ENCODE data around the gene ARL3. TPM values are rescaled to one million over a fixed set of nuclear protein-coding genes. Genes with fewer than 3 reads are reported as not detected.
A peak's percentile ranks its signal among the peaks of the same experiment; 100 is the strongest.

The ARL3 gene
- total and polyA plus RNA-seq, 2 of the 4 experiments (the other 2 are of a cell fraction): 5.0 to 14.3 TPM

DNA sequence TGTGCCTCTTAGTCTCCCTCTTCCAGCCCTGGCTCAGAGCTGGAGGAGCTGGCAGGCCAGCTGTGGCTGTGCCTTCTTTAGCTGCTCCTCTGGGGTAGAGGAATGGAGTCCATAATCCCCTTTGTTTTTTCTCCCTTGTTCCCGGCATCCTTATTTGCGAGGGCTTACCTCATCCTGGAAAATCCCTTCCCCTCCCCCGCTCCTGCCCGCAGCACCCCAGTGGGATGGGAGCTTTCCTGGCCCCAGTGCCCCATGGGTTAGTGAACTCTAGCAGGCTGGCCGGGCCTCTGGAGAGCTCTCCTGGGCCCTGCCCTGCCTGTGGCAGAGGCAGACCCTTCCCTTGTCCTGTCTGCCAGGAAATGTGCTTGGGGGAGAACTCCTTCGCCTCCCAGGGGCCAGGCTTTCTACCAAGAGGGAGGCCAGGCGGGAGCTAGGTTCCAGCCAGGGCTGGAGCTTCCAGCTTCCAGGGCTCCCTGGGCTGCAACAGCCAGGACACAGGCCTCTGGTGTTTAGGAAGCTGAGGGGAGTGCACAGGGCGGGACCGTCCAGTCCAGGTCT, 86.4 kb downstream of the ARL3 start:
- CTCF ChIA-PET: interaction anchor here (0.8 kb wide), 1 partner anchor 123 kb away, joined by 5 read pairs; the partner anchor contains the start of gene SUFU

More for the DNA sequence above, 86.4 kb downstream of the ARL3 start:
- peak overlapping the region; percentile 99 for H2BK120ac ChIP-seq (ENCODE audit: low read depth, low read length)
- H3K23ac ChIP-seq (ENCODE audit: low read depth, low read length): peak overlapping the region; percentile 97
- H3K14ac ChIP-seq (replicated peaks; ENCODE audit: low read depth, low read length): peak overlapping the region; percentile 99
- peaks cover 51% of the 10 kb centered on the region for H3K9me1 ChIP-seq (ENCODE audit: insufficient read depth, low read length)
- H4K91ac ChIP-seq (ENCODE audit: insufficient read depth, low read depth, low read length): peak overlapping the region; percentile 100
- peaks cover 60% of the 10 kb centered on the region for H3K4me1 ChIP-seq (ENCODE audit: control insufficient read depth, insufficient read depth, low read length)
- H3K9ac ChIP-seq (ENCODE audit: low read depth, low read length): peak overlapping the region; percentile 67
- POLR2A ChIA-PET (ENCODE audit: unreplicated experiment): interaction anchor here (1.0 kb wide), 1 partner anchor 15 kb away, joined by 3 read pairs; no protein-coding TSS in a partner anchor
- intact Hi-C loops (cut with micrococcal nuclease) (no loop called here), dilution Hi-C loops (cut with HindIII; ENCODE audit: low sequenced_read_pairs, unreplicated experiment) (no loop called here), in situ Hi-C loops (cut with MboI; ENCODE audit: low sequenced_read_pairs) (no loop called here)
- peaks cover 29 to 69% of the 10 kb centered on the region in 2 experiments for H3K79me1 ChIP-seq (ENCODE audit: low read depth in 1 of 2, low read length in 2 of 2)
- no peak overlapping the region for H3K4me3 ChIP-seq (ENCODE audit: insufficient read depth, low read depth, low read length)
- TF ChIP-seq, protein P1, sequence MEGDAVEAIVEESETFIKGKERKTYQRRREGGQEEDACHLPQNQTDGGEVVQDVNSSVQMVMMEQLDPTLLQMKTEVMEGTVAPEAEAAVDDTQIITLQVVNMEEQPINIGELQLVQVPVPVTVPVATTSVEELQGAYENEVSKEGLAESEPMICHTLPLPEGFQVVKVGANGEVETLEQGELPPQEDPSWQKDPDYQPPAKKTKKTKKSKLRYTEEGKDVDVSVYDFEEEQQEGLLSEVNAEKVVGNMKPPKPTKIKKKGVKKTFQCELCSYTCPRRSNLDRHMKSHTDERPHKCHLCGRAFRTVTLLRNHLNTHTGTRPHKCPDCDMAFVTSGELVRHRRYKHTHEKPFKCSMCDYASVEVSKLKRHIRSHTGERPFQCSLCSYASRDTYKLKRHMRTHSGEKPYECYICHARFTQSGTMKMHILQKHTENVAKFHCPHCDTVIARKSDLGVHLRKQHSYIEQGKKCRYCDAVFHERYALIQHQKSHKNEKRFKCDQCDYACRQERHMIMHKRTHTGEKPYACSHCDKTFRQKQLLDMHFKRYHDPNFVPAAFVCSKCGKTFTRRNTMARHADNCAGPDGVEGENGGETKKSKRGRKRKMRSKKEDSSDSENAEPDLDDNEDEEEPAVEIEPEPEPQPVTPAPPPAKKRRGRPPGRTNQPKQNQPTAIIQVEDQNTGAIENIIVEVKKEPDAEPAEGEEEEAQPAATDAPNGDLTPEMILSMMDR (conservative IDR thresholded peaks at IDR 0.05; ENCODE audit: low read depth, low read length): no peak
- peak; percentile 57; the same call in 1 of the 2 replicates for TF ChIP-seq MAZ (IDR thresholded peaks at IDR 0.05; ENCODE audit: borderline replicate concordance, low read depth, low read length)
- TF ChIP-seq POLR2A (IDR thresholded peaks at IDR 0.05; ENCODE audit: low read depth, low read length): peak; percentile 41; the same call in 1 of the 2 replicates
- peak; percentile 67 for TF ChIP-seq CEBPB (IDR thresholded peaks at IDR 0.05; ENCODE audit: low read depth, low read length)
- peak overlapping the region; percentile 99 for H2AK5ac ChIP-seq (ENCODE audit: low read depth, low read length)
- BruUV-seq (replicated peaks): no TSS peak
- no peaks in the 10 kb centered on the region for H3K27me3 ChIP-seq (ENCODE audit: control insufficient read depth, insufficient read depth, low read length)
- no peaks in the 10 kb centered on the region for H4K20me1 ChIP-seq (ENCODE audit: insufficient read depth, low read length)
- H3K27ac ChIP-seq (ENCODE audit: insufficient read depth, low read length): peak overlapping the region; percentile 98
- peak overlapping the region; percentile 97 for H4K5ac ChIP-seq (ENCODE audit: low read depth, low read length)
- peak overlapping the region; percentile 99; the same call in 2 of the 3 replicates for H2BK15ac ChIP-seq (ENCODE audit: low read depth, low read length)
- H3K4ac ChIP-seq (ENCODE audit: low read depth, low read length): peak overlapping the region; percentile 98
- H2AK9ac ChIP-seq (replicated peaks; ENCODE audit: low read depth, low read length, poor library complexity): peak overlapping the region; percentile 99
- DNase-seq (peak; percentile 78), ATAC-seq (ENCODE audit: low read depth) (peak; percentile 33)
- 0% methylated on average over 1 of the region's 9 CpGs; no CpG with 5 or more reads in 1 of the 2 experiments for WGBS, 2 experiments (ENCODE audit: extremely low coverage in 2 of 2, insufficient read length in 1 of 2)
- H2BK20ac ChIP-seq (ENCODE audit: low read depth, low read length): peak overlapping the region; percentile 99
- 0 out of 2 replicates have a peak overlapping the region, but pooled peaks have one; percentile 4 for H3K4me2 ChIP-seq (ENCODE audit: low read depth, low read length)
- peak overlapping the region; percentile 95 for H3K18ac ChIP-seq (ENCODE audit: low read depth, low read length)
- peak overlapping the region; percentile 100 for H2BK5ac ChIP-seq (ENCODE audit: low read depth, low read length, poor library complexity, severe bottlenecking)
- H3K9me3 ChIP-seq (ENCODE audit: control insufficient read depth, insufficient read depth, low read length): no peaks in the 10 kb centered on the region
- peaks cover 4% of the 10 kb centered on the region; the same call in 1 of the 2 replicates for H3K36me3 ChIP-seq (ENCODE audit: control insufficient read depth, insufficient read depth, low read length)
- peak overlapping the region; percentile 97 to 100 for H4K8ac ChIP-seq (ENCODE audit: low read depth in 2 of 2, low read length in 2 of 2)
- peak overlapping the region; percentile 93 for H3K56ac ChIP-seq (ENCODE audit: extremely low read depth, insufficient read depth, low read length)
- H2AFZ ChIP-seq (replicated peaks; ENCODE audit: low read length, poor library complexity): peak overlapping the region; percentile 87

All from IMR-90 (cell line).